Measurements from ENCODE around the gene COG3.

- TF ChIP-seq CTCF (IDR thresholded peaks at IDR 0.05) (no peak), POLR2A (IDR thresholded peaks at IDR 0.05) (no peak)
Observed at GRCh38 chr13:45422731-45423292, 41.9 kb upstream of the COG3 start.

All from heart left ventricle (tissue), 13 donors.